Memory B cell (primary cell): ENCODE data around the gene REXO5.
"Not testable (repeated sequence)": the region's sequence is repeated elsewhere in the genome, so short reads cannot be mapped to it uniquely, and the experiment has no call there.

Experiments
- ATAC-seq: fragments of 150-1000 bp; cut with Tn5 transposase; 2 replicates; pipeline ENCODE4 v1.10.0; 2021; ENCODE audit warnings: low read depth, mild to moderate bottlenecking, moderate library complexity
- DNase-seq, 2 donors: peaks; one replicate each; pipeline ENCODE4 v3.0.0; 2022; ENCODE audit warnings: low spot score in 2 of 2
- H3K27ac Mint-ChIP-seq: one replicate; pipeline ENCODE4 v1.8.0; 2022; ENCODE audit warnings: mild to moderate bottlenecking, moderate library complexity, mixed read lengths
- H3K27me3 Mint-ChIP-seq: one replicate; pipeline ENCODE4 v1.8.0; 2022; ENCODE audit warnings: mixed read lengths
- H3K36me3 Mint-ChIP-seq: one replicate; pipeline ENCODE4 v1.8.0; 2022; ENCODE audit warnings: mild to moderate bottlenecking, mixed read lengths
- H3K4me1 Mint-ChIP-seq: one replicate; pipeline ENCODE4 v1.8.0; 2022; ENCODE audit warnings: mixed read lengths
- H3K4me3 Mint-ChIP-seq: one replicate; pipeline ENCODE4 v1.8.0; 2022; ENCODE audit warnings: mild to moderate bottlenecking, moderate library complexity, mixed read lengths
- H3K9me3 Mint-ChIP-seq: one replicate; pipeline ENCODE4 v1.8.0; 2022; ENCODE audit warnings: mixed read lengths

REXO5 gene

GRCh38 chr16:20806168-20807050 is at the start of gene REXO5, which contains the start of gene ERI2:
Gene REXO5 (plus strand): TSS chr16:20806527. CDS start chr16:20806954, 427 bp downstream.
Gene ERI2 (minus strand): TSS chr16:20806472. CDS start chr16:20806430, 42 bp downstream.
- DNase-seq (peak; percentile 42 to 56), ATAC-seq (peak; percentile 83)
- H3K27ac Mint-ChIP-seq, result peak within 1 kb of the TSS; percentile 68
- H3K9me3 Mint-ChIP-seq, result no peaks in the 10 kb centered on the region
- H3K4me1 Mint-ChIP-seq, result peaks cover 8% of the 10 kb centered on the region
- no peaks in the 10 kb centered on the region for H3K36me3 Mint-ChIP-seq
- H3K4me3 Mint-ChIP-seq, result peak within 1 kb of the TSS; percentile 93
- H3K27me3 Mint-ChIP-seq, result no peaks in the 10 kb centered on the region

- no peak overlapping the region for H3K27ac Mint-ChIP-seq
- no peaks in the 10 kb centered on the region for H3K27me3 Mint-ChIP-seq
- ATAC-seq (no peak), DNase-seq (no peak)
- no peak overlapping the region for H3K4me3 Mint-ChIP-seq
- peaks cover 2% of the 10 kb centered on the region for H3K9me3 Mint-ChIP-seq
- peaks cover 12% of the 10 kb centered on the region for H3K36me3 Mint-ChIP-seq
- peaks cover 10% of the 10 kb centered on the region for H3K4me1 Mint-ChIP-seq
Measured at GRCh38 chr16:20760346-20760745, 46.0 kb upstream of the REXO5 start.

DNA sequence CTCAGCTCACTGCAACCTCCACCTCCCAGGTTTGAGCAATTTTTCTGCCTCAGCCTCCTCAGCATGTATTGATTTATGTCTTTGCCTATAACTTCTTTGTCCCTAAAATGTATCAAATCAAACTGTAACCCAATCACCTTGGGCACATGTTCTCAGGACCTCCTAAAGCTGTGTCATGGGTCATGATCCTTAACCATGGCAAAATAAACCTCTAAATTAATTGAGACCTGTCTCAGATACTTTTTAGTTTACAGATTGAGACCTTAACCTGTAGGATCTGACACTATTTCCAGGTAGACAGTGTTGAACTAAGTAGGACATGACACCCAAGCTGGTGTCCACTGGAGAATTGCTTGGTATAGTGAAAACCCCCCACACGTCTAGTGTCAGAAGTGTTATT is 45.2 kb upstream of the REXO5 start:
- H3K4me3 Mint-ChIP-seq, result no peak overlapping the region
- H3K27ac Mint-ChIP-seq, result no peak overlapping the region

DNA sequence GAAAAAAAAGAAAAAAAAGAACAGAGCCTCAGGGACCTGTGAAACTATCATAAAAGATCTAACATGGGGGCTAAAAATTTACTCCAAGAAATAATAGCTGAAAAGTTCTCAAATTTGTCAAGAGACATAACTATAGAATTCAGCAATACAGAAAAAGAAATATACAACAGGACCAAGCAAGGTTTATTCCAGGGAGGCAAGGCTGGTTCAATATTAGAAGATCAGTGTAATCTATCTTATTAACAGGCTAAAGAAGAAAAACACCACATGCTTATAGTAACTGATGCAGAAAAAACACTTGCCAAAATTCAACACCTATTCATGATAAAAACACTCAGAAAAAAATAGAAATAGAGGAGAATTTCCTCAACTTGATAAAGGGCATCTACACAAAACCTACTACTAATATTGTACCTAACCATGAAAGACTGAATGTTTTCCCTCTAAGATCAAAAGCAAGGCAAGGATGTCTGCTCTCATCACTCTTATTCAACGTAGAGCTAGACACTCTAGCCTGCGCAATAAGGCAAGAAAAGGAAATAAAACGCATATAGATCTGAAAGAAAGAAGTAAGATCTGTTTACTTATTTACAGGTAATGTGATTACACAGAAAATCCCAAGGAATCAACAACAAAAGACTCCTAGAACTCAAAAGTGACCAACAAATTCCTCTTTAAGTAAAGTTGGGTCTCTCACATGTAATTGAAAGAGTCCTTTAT is 43.8 kb upstream of the REXO5 start:
- Mint-ChIP-seq H3K4me1 (peaks cover 10% of the 10 kb centered on the region), H3K4me3 (peak overlapping the region; percentile 86), H3K9me3 (peaks cover 2% of the 10 kb centered on the region), H3K27me3 (no peaks in the 10 kb centered on the region), H3K36me3 (peaks cover 12% of the 10 kb centered on the region), H3K27ac (peak overlapping the region; percentile 76)
- DNase-seq, result no peak
- ATAC-seq, result no peak

More for the DNA sequence above, 45.2 kb upstream of the REXO5 start:
- no peaks in the 10 kb centered on the region for H3K27me3 Mint-ChIP-seq
- no peak for DNase-seq
- peaks cover 10% of the 10 kb centered on the region for H3K4me1 Mint-ChIP-seq
- peaks cover 2% of the 10 kb centered on the region for H3K9me3 Mint-ChIP-seq
- H3K36me3 Mint-ChIP-seq, result peaks cover 12% of the 10 kb centered on the region
- ATAC-seq, result no peak

GRCh38 chr16:20763461-20764232 is 42.7 kb upstream of the REXO5 start, which contains the start of gene ACSM3:
Gene ACSM3 (plus strand): TSS chr16:20764014. CDS start chr16:20770035, 6,021 bp downstream.
- Mint-ChIP-seq H3K4me3 (peak within 1 kb of the TSS; percentile 86), H3K27me3 (no peaks in the 10 kb centered on the region), H3K36me3 (peaks cover 12% of the 10 kb centered on the region), H3K4me1 (peaks cover 10% of the 10 kb centered on the region), H3K27ac (peak within 1 kb of the TSS; percentile 76), H3K9me3 (peaks cover 2% of the 10 kb centered on the region)
- peak; percentile 99 for ATAC-seq
- peak; percentile 59 to 72 for DNase-seq

- H3K4me3 Mint-ChIP-seq, H3K27ac Mint-ChIP-seq, ATAC-seq, DNase-seq, H3K4me1 Mint-ChIP-seq, H3K9me3 Mint-ChIP-seq, H3K27me3 Mint-ChIP-seq: not testable (repeated sequence)
- H3K36me3 Mint-ChIP-seq, result peaks cover 12% of the 10 kb centered on the region
Measured at GRCh38 chr16:20764448-20764847, 41.9 kb upstream of the REXO5 start.

- peaks cover 10% of the 10 kb centered on the region for H3K4me1 Mint-ChIP-seq
- H3K36me3 Mint-ChIP-seq, result peaks cover 9% of the 10 kb centered on the region
- peaks cover under 1% of the 10 kb centered on the region for H3K9me3 Mint-ChIP-seq
- no peak for DNase-seq
- H3K27ac Mint-ChIP-seq, result no peak overlapping the region
- H3K4me3 Mint-ChIP-seq, result no peak overlapping the region
- H3K27me3 Mint-ChIP-seq, result no peaks in the 10 kb centered on the region
- ATAC-seq, result no peak
Measured at GRCh38 chr16:20765732-20766131, 40.6 kb upstream of the REXO5 start.

DNA sequence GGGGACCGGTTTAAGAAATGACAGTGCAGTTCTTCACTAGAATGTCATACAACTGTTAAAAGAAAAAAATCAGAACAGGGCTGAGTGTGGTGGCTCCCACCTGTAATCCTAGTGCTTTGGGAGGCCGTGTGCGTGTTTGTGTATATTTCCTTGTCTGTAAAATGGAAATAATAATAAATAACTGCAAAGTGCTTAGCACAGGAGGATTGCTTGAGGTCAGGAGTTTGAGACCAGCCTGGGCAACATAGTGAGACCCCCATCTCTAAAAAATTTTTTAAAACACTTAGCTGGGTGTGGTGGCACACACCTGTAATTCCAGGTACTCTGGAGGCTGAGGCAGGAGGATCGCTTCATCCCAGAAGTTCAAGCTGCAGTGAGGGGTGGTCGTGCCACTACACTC is 40.0 kb upstream of the REXO5 start:
- Mint-ChIP-seq H3K9me3 (no peaks in the 10 kb centered on the region), H3K27me3 (no peaks in the 10 kb centered on the region), H3K27ac (no peak overlapping the region), H3K4me1 (peaks cover 10% of the 10 kb centered on the region), H3K36me3 (peaks cover 5% of the 10 kb centered on the region), H3K4me3 (no peak overlapping the region)
- ATAC-seq (no peak), DNase-seq (no peak)

DNA sequence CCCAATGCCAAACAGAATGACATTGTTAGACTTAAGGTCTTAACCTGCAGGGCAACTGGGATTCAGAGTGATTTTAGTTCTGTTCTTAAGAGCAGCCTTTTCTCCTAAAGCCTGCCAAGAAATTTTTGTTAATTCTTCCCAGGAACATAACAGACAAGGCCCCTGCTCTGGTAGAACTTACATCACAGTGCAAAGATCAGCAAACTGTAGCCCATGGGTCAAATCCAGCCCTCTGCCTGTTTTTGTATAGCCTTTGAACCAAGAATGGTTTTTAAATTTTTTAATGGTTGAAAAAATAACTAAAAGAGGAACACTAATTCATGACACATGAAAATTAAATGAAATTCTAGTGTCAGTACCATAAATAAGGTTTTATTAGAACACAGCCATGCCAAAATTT is 38.8 kb upstream of the REXO5 start:
- no peaks in the 10 kb centered on the region for H3K27me3 Mint-ChIP-seq
- no peak overlapping the region for H3K4me3 Mint-ChIP-seq
- peaks cover 10% of the 10 kb centered on the region for H3K4me1 Mint-ChIP-seq
- H3K9me3 Mint-ChIP-seq, result no peaks in the 10 kb centered on the region
- H3K27ac Mint-ChIP-seq, result no peak overlapping the region
- DNase-seq (no peak), ATAC-seq (no peak)
- H3K36me3 Mint-ChIP-seq, result peaks cover 3% of the 10 kb centered on the region

DNA sequence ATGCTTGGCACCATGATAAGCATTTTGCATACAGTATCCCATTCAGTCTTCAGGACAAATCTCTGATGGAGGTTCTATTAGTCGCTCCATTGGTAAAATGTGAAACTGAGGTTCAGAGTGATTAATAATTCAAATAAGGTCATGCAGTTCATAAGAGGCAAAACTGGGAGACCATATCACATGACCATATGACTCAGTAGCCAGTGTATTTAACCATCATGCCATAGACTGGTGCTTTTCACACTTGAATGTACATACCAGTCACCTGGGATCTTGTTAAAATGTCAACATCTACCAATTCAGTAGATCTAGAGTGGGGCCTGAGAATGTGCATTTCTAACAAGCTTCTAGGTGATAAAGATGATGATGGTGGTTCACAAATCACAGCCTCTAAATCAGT is 38.2 kb upstream of the REXO5 start:
- no peak for DNase-seq
- Mint-ChIP-seq H3K27me3 (no peaks in the 10 kb centered on the region), H3K36me3 (peaks cover 3% of the 10 kb centered on the region), H3K4me1 (peaks cover 8% of the 10 kb centered on the region), H3K4me3 (no peak overlapping the region), H3K27ac (no peak overlapping the region), H3K9me3 (no peaks in the 10 kb centered on the region)
- no peak for ATAC-seq

- H3K27me3 Mint-ChIP-seq, result no peaks in the 10 kb centered on the region
- DNase-seq, result no peak
- H3K4me1 Mint-ChIP-seq, result peaks cover 3% of the 10 kb centered on the region
- H3K4me3 Mint-ChIP-seq, result no peak overlapping the region
- H3K27ac Mint-ChIP-seq, result no peak overlapping the region
- ATAC-seq, result no peak
- peaks cover 3% of the 10 kb centered on the region for H3K36me3 Mint-ChIP-seq
- peaks cover 1% of the 10 kb centered on the region for H3K9me3 Mint-ChIP-seq
Measured at GRCh38 chr16:20768818-20769217, 37.5 kb upstream of the REXO5 start.

DNA sequence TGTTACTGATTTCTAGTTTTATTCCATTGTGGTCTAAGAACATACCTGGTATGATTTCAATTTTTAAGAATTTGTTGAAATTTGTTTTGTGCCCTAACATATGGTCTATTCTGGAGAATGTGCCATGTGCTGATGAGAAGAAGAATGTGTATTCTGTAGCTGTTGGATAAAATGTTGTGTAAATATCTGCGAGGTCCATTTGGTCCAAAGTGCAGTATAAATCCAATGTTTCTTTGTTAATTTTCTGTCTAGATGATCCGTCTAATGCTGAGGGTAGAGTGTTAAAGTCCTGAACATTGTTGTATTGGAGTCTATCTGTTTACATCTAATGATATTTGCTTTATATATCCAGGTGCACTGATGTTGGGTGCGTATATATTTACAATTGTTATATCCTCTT is 32.6 kb upstream of the REXO5 start:
- Mint-ChIP-seq H3K36me3 (peaks cover 3% of the 10 kb centered on the region), H3K4me3 (no peak overlapping the region), H3K27me3 (no peaks in the 10 kb centered on the region), H3K9me3 (peaks cover 1% of the 10 kb centered on the region), H3K27ac (no peak overlapping the region), H3K4me1 (no peaks in the 10 kb centered on the region)
- no peak for ATAC-seq
- no peak for DNase-seq

DNA sequence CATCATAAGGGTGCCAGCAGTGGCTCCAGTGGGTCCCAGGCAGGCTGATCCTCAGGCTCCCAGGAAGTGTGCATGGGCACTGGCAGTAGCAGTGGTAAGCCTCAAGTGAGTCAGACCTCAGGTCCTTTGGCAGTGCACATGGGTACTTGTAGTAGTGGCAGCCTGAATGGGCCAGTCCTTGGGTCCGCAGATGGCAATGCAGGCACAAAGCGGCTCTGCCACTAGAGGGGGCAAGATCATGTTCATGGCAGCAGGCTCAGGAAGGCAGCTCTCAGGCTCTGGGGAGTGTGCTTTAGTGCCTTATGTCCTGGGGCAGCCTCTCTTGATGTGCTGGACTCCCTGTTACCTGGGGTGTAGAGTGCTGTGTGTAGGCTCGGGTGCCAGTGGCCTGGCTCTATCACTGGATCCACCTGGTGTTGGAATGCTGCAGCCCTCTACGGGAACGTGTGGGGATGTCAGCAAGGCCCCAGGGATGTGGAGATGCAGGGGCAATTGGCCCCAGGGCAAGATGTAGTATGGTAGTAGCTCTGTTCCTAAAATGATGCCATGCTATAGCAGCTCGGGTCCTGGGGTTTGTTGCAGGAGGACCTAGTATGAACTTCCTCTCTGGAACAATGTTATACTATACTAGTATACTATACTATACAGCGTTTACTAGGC is 31.5 kb upstream of the REXO5 start:
- peak; percentile 28 to 39 for DNase-seq
- no peak overlapping the region for H3K4me3 Mint-ChIP-seq
- H3K27me3 Mint-ChIP-seq, result no peaks in the 10 kb centered on the region
- H3K27ac Mint-ChIP-seq, result no peak overlapping the region
- peaks cover 3% of the 10 kb centered on the region for H3K36me3 Mint-ChIP-seq
- H3K9me3 Mint-ChIP-seq, result peaks cover 1% of the 10 kb centered on the region
- no peaks in the 10 kb centered on the region for H3K4me1 Mint-ChIP-seq
- peak; percentile 72 for ATAC-seq
